Measurements from ENCODE around the gene FRMPD2.
"Not testable (repeated sequence)": the region's sequence is repeated elsewhere in the genome, so short reads cannot be mapped to it uniquely, and the experiment has no call there.

The FRMPD2 gene

GRCh38 chr10:48251525-48252353 is 22.8 kb downstream of the FRMPD2 start:
- no peaks in the 10 kb centered on the region for H3K4me1 ChIP-seq (ENCODE audit: control insufficient read depth in 5 of 5, insufficient read depth in 5 of 5, low read length in 5 of 5)
- no peak overlapping the region for H3K27ac ChIP-seq (ENCODE audit: low read depth, low read length)
- H3K27me3 ChIP-seq (ENCODE audit: control insufficient read depth in 5 of 5, insufficient read depth in 4 of 5, low read length in 5 of 5): peaks cover 0 to 5% (median 0%) of the 10 kb centered on the region in 5 donors

GRCh38 chr10:48251152-48251524 is 23.4 kb downstream of the FRMPD2 start:
- no peaks in the 10 kb centered on the region for H3K36me3 ChIP-seq (ENCODE audit: control insufficient read depth in 5 of 5, insufficient read depth in 5 of 5, low read length in 5 of 5)
- H3K4me3 ChIP-seq (ENCODE audit: low read depth in 1 of 5, low read length in 5 of 5): no peak overlapping the region
- H3K9me3 ChIP-seq (ENCODE audit: control insufficient read depth in 5 of 5, low read length in 5 of 5): no peaks in the 10 kb centered on the region
- no peak overlapping the region for H3K9ac ChIP-seq (ENCODE audit: low read length in 5 of 5)
- no peak overlapping the region for H3K27ac ChIP-seq (ENCODE audit: low read depth, low read length)
- no peaks in the 10 kb centered on the region for H3K4me1 ChIP-seq (ENCODE audit: control insufficient read depth in 5 of 5, insufficient read depth in 5 of 5, low read length in 5 of 5)
- H3K27me3 ChIP-seq (ENCODE audit: control insufficient read depth in 5 of 5, insufficient read depth in 4 of 5, low read length in 5 of 5): peaks cover 0 to 5% (median 0%) of the 10 kb centered on the region in 5 donors

More at GRCh38 chr10:48251525-48252353, 22.8 kb downstream of the FRMPD2 start:
- Histone ChIP-seq H3K36me3 (ENCODE audit: control insufficient read depth in 5 of 5, insufficient read depth in 5 of 5, low read length in 5 of 5) (no peaks in the 10 kb centered on the region), H3K9ac (ENCODE audit: low read length in 5 of 5) (no peak overlapping the region), H3K9me3 (ENCODE audit: control insufficient read depth in 5 of 5, low read length in 5 of 5) (no peaks in the 10 kb centered on the region), H3K4me3 (ENCODE audit: low read depth in 1 of 5, low read length in 5 of 5) (no peak overlapping the region)

DNA sequence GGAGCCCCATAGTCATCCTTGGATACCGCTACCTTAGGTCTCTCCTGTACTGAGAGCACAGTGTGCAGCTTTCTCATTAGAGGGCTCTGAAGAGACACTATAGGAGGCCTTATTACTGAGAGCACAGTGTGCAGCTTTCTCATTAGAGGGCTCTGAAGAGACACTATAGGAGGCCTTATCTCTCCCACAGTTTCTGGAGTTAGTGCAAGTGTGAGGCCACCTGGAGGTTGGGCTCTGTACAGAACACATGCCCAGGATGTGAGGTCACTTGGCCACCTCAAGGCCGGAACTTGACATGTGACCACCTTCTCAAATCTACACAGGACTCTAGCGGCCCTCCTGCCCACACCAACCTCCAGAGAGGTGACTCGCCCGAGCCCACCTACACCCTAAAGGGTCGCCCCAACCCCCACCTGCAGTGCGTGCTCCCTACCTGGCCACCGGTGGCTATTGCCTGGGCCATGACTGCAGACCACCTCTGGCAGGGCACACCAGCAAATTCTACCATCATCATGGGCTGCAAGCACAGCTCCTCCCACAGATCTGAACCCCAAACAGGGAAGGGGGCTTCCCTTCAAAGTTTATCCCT is 24.6 kb downstream of the FRMPD2 start:
- no peak overlapping the region for H3K27ac ChIP-seq (ENCODE audit: low read depth, low read length)
- no peak overlapping the region for H3K9ac ChIP-seq (ENCODE audit: low read length in 5 of 5)
- no peaks in the 10 kb centered on the region for H3K36me3 ChIP-seq (ENCODE audit: control insufficient read depth in 5 of 5, insufficient read depth in 5 of 5, low read length in 5 of 5)
- peaks cover 0 to 5% (median 0%) of the 10 kb centered on the region in 5 donors for H3K27me3 ChIP-seq (ENCODE audit: control insufficient read depth in 5 of 5, insufficient read depth in 4 of 5, low read length in 5 of 5)
- no peaks in the 10 kb centered on the region for H3K4me1 ChIP-seq (ENCODE audit: control insufficient read depth in 5 of 5, insufficient read depth in 5 of 5, low read length in 5 of 5)
- H3K4me3 ChIP-seq (ENCODE audit: low read depth in 1 of 5, low read length in 5 of 5): no peak overlapping the region
- H3K9me3 ChIP-seq (ENCODE audit: control insufficient read depth in 5 of 5, low read length in 5 of 5): peaks cover 0 to 3% (median 0%) of the 10 kb centered on the region in 5 donors

GRCh38 chr10:48249004-48249762 is 25.3 kb downstream of the FRMPD2 start:
- H3K27ac ChIP-seq (ENCODE audit: low read depth, low read length): no peak overlapping the region
- no peak overlapping the region for H3K9ac ChIP-seq (ENCODE audit: low read length in 5 of 5)
- no peaks in the 10 kb centered on the region for H3K36me3 ChIP-seq (ENCODE audit: control insufficient read depth in 5 of 5, insufficient read depth in 5 of 5, low read length in 5 of 5)

DNA sequence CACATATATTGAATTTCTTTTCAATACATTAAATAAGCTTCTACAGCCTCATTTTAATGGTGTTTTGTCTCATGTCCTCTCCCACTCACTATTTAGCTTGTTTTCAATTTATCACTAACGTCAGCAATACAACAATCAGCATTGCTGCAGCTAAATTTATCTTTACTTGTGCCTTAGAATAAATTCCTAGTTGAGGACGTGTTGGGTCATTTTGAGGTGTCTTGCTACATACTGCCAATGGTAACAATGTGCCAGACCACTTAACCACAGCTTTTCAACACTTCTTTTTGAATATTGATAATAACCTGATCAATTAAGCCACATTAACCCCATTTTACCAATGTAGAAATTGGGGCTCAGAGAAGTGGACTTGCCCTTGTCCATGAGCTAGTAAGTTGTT is 26.0 kb downstream of the FRMPD2 start:
- Histone ChIP-seq H3K4me1 (ENCODE audit: control insufficient read depth in 5 of 5, insufficient read depth in 5 of 5, low read length in 5 of 5) (no peaks in the 10 kb centered on the region), H3K27ac (ENCODE audit: low read depth, low read length) (no peak overlapping the region), H3K27me3 (ENCODE audit: control insufficient read depth in 5 of 5, insufficient read depth in 4 of 5, low read length in 5 of 5) (peaks cover 0 to 5% (median 0%) of the 10 kb centered on the region in 5 donors), H3K4me3 (ENCODE audit: low read depth in 1 of 5, low read length in 5 of 5) (no peak overlapping the region), H3K36me3 (ENCODE audit: control insufficient read depth in 5 of 5, insufficient read depth in 5 of 5, low read length in 5 of 5) (no peaks in the 10 kb centered on the region), H3K9ac (ENCODE audit: low read length in 5 of 5) (no peak overlapping the region), H3K9me3 (ENCODE audit: control insufficient read depth in 5 of 5, low read length in 5 of 5) (peaks cover 0 to 3% (median 0%) of the 10 kb centered on the region in 5 donors)

More at GRCh38 chr10:48249004-48249762, 25.3 kb downstream of the FRMPD2 start:
- Histone ChIP-seq H3K4me1 (ENCODE audit: control insufficient read depth in 5 of 5, insufficient read depth in 5 of 5, low read length in 5 of 5) (no peaks in the 10 kb centered on the region), H3K9me3 (ENCODE audit: control insufficient read depth in 5 of 5, low read length in 5 of 5) (peaks cover 0 to 3% (median 0%) of the 10 kb centered on the region in 5 donors), H3K27me3 (ENCODE audit: control insufficient read depth in 5 of 5, insufficient read depth in 4 of 5, low read length in 5 of 5) (peaks cover 0 to 5% (median 0%) of the 10 kb centered on the region in 5 donors), H3K4me3 (ENCODE audit: low read depth in 1 of 5, low read length in 5 of 5) (no peak overlapping the region)

DNA sequence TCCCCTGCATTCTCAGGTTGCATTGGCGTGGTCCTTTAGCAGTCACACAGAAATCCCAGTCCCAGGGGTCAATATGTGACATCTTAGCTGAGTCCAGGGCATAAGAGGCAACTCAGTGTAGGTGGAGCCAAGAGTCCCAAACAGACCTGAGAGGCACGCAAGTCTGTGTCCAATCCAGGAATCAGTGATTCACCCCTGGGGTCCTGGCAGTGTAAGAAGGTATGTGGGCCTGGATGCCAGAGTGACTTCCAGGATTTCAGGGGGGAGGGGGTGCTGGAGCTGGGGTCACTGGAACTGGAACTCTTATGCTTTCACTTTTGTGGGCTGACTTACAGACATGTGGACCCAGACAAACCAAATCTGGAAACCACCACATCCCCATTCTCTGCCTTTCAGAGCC is 26.8 kb downstream of the FRMPD2 start:
- Histone ChIP-seq H3K4me1 (ENCODE audit: control insufficient read depth in 5 of 5, insufficient read depth in 5 of 5, low read length in 5 of 5) (no peaks in the 10 kb centered on the region), H3K36me3 (ENCODE audit: control insufficient read depth in 5 of 5, insufficient read depth in 5 of 5, low read length in 5 of 5) (no peaks in the 10 kb centered on the region), H3K9me3 (ENCODE audit: control insufficient read depth in 5 of 5, low read length in 5 of 5) (peaks cover 0 to 3% (median 0%) of the 10 kb centered on the region in 5 donors), H3K4me3 (ENCODE audit: low read depth in 1 of 5, low read length in 5 of 5) (no peak overlapping the region), H3K27ac (ENCODE audit: low read depth, low read length) (no peak overlapping the region), H3K9ac (ENCODE audit: low read length in 5 of 5) (no peak overlapping the region), H3K27me3 (ENCODE audit: control insufficient read depth in 5 of 5, insufficient read depth in 4 of 5, low read length in 5 of 5) (peaks cover 0 to 9% (median 0%) of the 10 kb centered on the region in 5 donors)

- peaks cover 0 to 5% (median 0%) of the 10 kb centered on the region in 5 donors for H3K27me3 ChIP-seq (ENCODE audit: control insufficient read depth in 5 of 5, insufficient read depth in 4 of 5, low read length in 5 of 5)
- peaks cover 0 to 3% (median 0%) of the 10 kb centered on the region in 5 donors for H3K9me3 ChIP-seq (ENCODE audit: control insufficient read depth in 5 of 5, low read length in 5 of 5)
- no peak overlapping the region for H3K9ac ChIP-seq (ENCODE audit: low read length in 5 of 5)
- no peaks in the 10 kb centered on the region for H3K36me3 ChIP-seq (ENCODE audit: control insufficient read depth in 5 of 5, insufficient read depth in 5 of 5, low read length in 5 of 5)
- H3K4me1 ChIP-seq (ENCODE audit: control insufficient read depth in 5 of 5, insufficient read depth in 5 of 5, low read length in 5 of 5): peaks cover 0 to 3% (median 0%) of the 10 kb centered on the region in 5 donors
- no peak overlapping the region for H3K4me3 ChIP-seq (ENCODE audit: low read depth in 1 of 5, low read length in 5 of 5)
- H3K27ac ChIP-seq (ENCODE audit: low read depth, low read length): no peak overlapping the region
Observed at GRCh38 chr10:48246501-48246900, 28.0 kb downstream of the FRMPD2 start.

DNA sequence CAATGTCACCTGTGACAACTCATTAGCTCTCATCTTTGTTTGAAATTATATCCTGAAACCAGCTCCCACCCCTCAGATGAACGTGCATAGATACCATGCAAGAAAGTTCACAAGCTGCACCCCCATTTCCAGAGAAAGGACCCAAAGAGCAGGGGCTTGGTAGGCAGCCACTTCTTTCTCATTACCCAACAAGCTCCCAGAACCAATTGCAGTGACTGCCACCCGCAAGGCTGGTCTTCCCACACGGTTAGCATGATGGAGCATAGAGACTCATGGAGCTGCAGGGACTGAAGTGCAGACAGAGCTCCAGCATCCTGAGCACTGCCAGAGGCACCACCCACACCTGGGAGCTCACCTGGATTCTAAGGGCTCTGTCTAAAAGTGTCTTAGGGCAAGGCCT is 28.5 kb downstream of the FRMPD2 start:
- Histone ChIP-seq H3K4me3 (ENCODE audit: low read depth in 1 of 5, low read length in 5 of 5) (no peak overlapping the region), H3K27ac (ENCODE audit: low read depth, low read length) (no peak overlapping the region), H3K9me3 (ENCODE audit: control insufficient read depth in 5 of 5, low read length in 5 of 5) (peaks cover 0 to 3% (median 0%) of the 10 kb centered on the region in 5 donors), H3K9ac (ENCODE audit: low read length in 5 of 5) (no peak overlapping the region), H3K27me3 (ENCODE audit: control insufficient read depth in 5 of 5, insufficient read depth in 4 of 5, low read length in 5 of 5) (peaks cover 0 to 5% (median 0%) of the 10 kb centered on the region in 5 donors), H3K36me3 (ENCODE audit: control insufficient read depth in 5 of 5, insufficient read depth in 5 of 5, low read length in 5 of 5) (no peaks in the 10 kb centered on the region), H3K4me1 (ENCODE audit: control insufficient read depth in 5 of 5, insufficient read depth in 5 of 5, low read length in 5 of 5) (peaks cover 0 to 5% (median 0%) of the 10 kb centered on the region in 5 donors)

DNA sequence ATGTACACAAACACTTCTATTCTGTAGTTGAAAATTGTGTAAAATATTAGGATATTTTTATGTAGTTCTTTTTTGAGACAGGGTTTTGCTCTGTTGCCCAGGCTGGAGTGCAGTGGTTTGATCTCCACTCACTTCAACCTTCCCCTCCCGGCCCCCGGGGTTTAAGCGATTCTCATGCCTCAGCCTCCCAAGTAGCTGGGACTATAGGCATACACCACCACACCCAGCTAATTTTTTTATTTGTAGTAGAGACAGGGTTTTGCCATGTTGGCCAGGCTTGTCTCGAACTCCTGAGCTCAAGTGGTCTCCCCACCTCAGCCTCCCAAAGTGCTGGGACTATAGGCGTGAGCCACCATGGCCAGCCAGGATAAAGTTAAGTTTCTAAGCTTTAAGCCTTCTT is 30.6 kb downstream of the FRMPD2 start:
- H3K4me3 ChIP-seq (ENCODE audit: low read depth in 1 of 5, low read length in 5 of 5); H3K27ac ChIP-seq (ENCODE audit: low read depth, low read length); H3K9ac ChIP-seq (ENCODE audit: low read length in 5 of 5): not testable (repeated sequence)

More for the DNA sequence above, 30.6 kb downstream of the FRMPD2 start:
- not testable (repeated sequence) for H3K27me3 ChIP-seq (ENCODE audit: control insufficient read depth in 5 of 5, insufficient read depth in 4 of 5, low read length in 5 of 5); H3K9me3 ChIP-seq (ENCODE audit: control insufficient read depth in 5 of 5, low read length in 5 of 5); H3K36me3 ChIP-seq (ENCODE audit: control insufficient read depth in 5 of 5, insufficient read depth in 5 of 5, low read length in 5 of 5); H3K4me1 ChIP-seq (ENCODE audit: control insufficient read depth in 5 of 5, insufficient read depth in 5 of 5, low read length in 5 of 5)
